Right ventricle myocardium inferior (tissue), 1 donor: Measurements from ENCODE around the gene MS4A15. TPM values are rescaled to one million over a fixed set of nuclear protein-coding genes. Genes with fewer than 3 reads are reported as not detected.
"Not testable (repeated sequence)": the region's sequence is repeated elsewhere in the genome, so short reads cannot be mapped to it uniquely, and the experiment has no call there.

Experiments used
- ATAC-seq: fragments of 200-7000 bp; cut with Tn5 transposase; one replicate; pipeline ENCODE4 v1.9.1; 2020; ENCODE audit warnings: mild to moderate bottlenecking, moderate library complexity
- DNase-seq: peaks from one replicate; pipeline ENCODE4 v3.0.0; 2021; ENCODE audit errors: missing footprints
- intact Hi-C: fragments of 100-400 bp; cut with DNase I; formaldehyde crosslinking; loops from one replicate; pipeline ENCODE4 v1.11.0; 2022
- total RNA-seq: library from RNA; stranded (reverse); fragmentation: NEBNext Ultra II Directional; extraction: Animal tissue kit (Norgen Biotek cat#: 25700); gene quantifications from one replicate; pipeline ENCODE4 v1.2.1, GENCODE V29; 2021
- donor health status: DM: no; HTN: yes; CAD: no; lungs with severe emphysema.

Gene MS4A15
- total RNA-seq, 1 donor from 2014 or later: not detected

GRCh38 chr11:60823745-60824306 lies 67.2 kb downstream of the MS4A15 start:
- ATAC-seq, intact Hi-C loops, DNase-seq: not testable (repeated sequence)

- ATAC-seq: no peak
- intact Hi-C loops: loop anchor here (5.0 kb wide), 1 partner anchor 48 kb away; no protein-coding TSS in a partner anchor
- no peak for DNase-seq
Measured at GRCh38 chr11:60825118-60825517, 68.5 kb downstream of the MS4A15 start.

- intact Hi-C loops: loop anchor here (5.0 kb wide), 1 partner anchor 48 kb away; no protein-coding TSS in a partner anchor
- ATAC-seq (no peak), DNase-seq (no peak)
Measured at GRCh38 chr11:60825790-60826189, 69.1 kb downstream of the MS4A15 start.

Other genes starting within 250 kb of the MS4A15 start
- not detected for gene MS4A13, start 241.5 kb upstream of the MS4A15 start, total RNA-seq
- not detected for gene MS4A8, start 57.3 kb upstream of the MS4A15 start, total RNA-seq
- gene MS4A18, start 32.1 kb upstream of the MS4A15 start, total RNA-seq: not detected
- gene MS4A10, start 28.5 kb downstream of the MS4A15 start, total RNA-seq: not detected
- gene CCDC86, start 85.2 kb downstream of the MS4A15 start, total RNA-seq: 9.3 TPM
- 2.4 TPM for gene PTGDR2, start 99.1 kb downstream of the MS4A15 start, total RNA-seq
- 0.14 TPM for gene ZP1, start 110.7 kb downstream of the MS4A15 start, total RNA-seq
- gene PRPF19, start 149.7 kb downstream of the MS4A15 start, total RNA-seq: 41.1 TPM
- 97.5 TPM for gene TMEM109, start 157.3 kb downstream of the MS4A15 start, total RNA-seq
- gene TMEM132A, start 167.6 kb downstream of the MS4A15 start, total RNA-seq: 6.3 TPM
- gene SLC15A3, start 195.3 kb downstream of the MS4A15 start, total RNA-seq: 20.8 TPM
- gene CD6, start 214.8 kb downstream of the MS4A15 start, total RNA-seq: 0.22 TPM